NCI-H460 (cell line): ENCODE results near the gene PREPL. TPM values are rescaled to one million over a fixed set of nuclear protein-coding genes. Genes with fewer than 3 reads are reported as not detected.
"Not testable (repeated sequence)": the region's sequence is repeated elsewhere in the genome, so short reads cannot be mapped to it uniquely, and the experiment has no call there.

Experiments
- DNase-seq: peaks from one replicate; pipeline ENCODE4 v3.0.0-alpha.2; 2016; ENCODE audit warnings: low read depth; ENCODE audit errors: extremely low read depth
- total RNA-seq: library from RNA; depleted of rRNA; stranded (reverse); fragments of >200 nt; shearing (Covaris generic); gene quantifications from 2 replicates; pipeline ENCODE4 v1.2.3, GENCODE V29; 2014

Gene PREPL
- total RNA-seq, 1 experiment from 2014 or later = 94.0 TPM

DNA sequence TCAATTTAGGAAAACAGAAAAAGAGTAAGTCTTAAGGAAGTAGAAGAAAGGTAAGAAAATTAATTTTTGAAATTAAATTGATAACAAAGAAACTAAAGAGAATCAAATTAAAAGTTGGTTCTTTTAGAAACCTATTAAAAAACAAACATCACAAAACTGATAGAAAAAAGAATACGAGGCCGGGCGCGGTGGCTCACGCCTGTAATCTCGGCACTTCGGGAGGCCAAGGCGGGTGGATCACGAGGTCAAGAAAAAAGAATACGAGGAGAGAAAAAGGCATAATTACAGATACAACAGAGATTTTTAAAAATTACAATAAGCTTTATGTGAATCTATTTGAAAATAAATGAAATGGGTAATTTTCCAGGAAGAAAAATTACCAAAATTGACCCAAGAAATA is 11.8 kb downstream of the PREPL start:
- no peak for DNase-seq

DNA sequence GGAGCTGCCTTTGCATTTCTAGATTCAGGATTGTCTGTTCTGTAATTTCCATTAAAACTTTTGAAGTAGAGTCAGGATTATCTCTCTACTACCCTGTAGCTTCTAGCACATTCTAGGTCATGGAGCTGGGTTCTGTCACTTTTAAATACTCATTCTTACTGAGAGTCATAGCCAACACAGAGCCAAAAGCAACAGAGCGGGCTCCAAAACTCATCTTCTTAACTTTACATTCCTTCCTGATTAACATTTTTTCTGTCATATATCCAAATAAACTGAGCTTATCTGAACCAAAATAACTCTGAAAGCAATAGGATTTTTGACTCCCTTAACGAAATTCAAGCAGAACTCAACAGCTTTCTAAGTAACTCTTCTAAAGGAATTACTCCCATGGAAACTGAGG is 12.9 kb downstream of the PREPL start:
- no peak for DNase-seq

DNA sequence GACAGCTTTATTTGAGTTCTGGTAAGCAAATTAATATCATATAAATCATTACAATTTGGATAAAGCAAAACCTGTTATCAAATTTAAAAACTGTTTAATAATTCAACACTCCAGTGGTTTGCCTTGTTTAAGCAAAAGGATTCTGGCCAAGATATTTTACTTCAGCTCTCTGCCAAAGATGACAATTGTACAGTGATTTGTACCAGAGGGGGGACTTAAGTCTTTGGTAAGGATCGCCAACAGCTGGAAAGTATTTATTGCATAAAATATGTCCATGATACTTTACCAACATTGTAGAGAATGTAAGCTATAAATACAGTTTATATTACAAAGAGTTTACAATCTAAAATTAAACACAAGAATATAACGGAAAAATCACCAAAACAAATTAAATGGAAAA is 13.8 kb downstream of the PREPL start:
- no peak for DNase-seq

DNA sequence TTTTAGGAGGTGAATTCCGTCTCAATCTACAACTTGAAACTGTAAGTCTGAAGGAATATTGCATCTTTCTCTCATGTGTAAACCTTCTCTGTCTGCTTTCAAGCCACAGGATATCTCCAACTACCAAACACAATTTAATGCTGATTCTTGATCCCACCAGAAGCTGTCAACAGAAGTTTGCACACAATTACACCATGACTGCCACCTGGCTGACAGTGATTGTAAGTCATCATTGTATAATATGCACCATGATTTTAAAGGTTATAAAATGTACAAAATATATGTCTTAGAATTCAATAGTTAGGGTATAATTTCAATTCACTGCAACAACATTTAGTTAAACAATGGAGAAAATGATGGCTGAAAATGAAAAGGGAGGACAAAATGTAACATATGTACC is 18.4 kb downstream of the PREPL start:
- DNase-seq = peak; percentile 16

DNA sequence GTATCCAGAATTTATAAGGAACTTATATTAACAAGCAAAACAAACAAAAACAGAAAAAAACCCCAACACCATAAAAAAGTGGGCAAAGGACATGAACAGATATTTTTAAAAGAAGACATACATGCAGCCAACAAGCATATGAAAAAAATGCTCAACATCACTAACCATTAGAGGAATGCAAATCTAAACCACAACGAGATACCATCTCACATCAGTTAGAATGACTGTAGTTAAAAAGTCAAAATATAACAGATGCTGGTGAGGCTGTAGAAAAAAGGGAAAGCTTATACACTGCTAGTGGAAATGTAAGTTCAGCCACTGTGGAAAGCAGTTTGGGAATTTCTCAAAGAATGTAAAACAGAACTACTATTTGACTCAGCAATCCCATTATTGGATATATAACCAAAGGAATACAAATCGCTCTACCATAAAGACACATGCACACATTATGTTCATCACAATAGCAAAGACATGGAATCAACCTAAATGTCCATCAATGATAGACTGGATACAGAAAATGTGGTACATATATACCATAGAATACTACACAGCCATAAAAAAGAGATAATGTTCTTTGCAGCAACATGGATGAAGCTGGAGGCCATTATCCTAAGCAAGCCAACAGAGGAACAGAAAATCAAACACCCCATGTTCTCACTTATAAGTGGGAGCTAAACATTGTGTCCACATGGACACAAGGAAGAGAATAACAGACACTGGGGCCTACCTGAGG is 25.3 kb downstream of the PREPL start:
- DNase-seq = no peak

DNA sequence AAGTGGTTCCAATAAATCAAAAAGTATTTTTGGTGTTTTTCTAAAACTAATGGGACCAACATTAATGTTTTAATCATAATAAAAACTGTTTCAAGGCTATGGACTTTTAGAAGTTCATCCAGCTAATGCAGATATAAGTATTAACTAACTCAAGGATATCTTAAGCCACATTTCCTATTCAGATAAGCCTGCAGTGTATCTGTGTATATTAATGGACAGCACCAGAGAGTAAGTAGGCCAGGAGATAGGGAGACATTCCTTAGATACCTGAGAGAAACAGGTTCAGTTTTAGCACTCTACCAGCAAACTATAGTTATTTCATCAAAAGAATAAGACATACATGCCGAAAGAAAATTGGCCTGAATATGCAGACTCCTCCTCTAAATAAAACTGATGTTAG is 27.3 kb downstream of the PREPL start:
- DNase-seq = no peak

DNA sequence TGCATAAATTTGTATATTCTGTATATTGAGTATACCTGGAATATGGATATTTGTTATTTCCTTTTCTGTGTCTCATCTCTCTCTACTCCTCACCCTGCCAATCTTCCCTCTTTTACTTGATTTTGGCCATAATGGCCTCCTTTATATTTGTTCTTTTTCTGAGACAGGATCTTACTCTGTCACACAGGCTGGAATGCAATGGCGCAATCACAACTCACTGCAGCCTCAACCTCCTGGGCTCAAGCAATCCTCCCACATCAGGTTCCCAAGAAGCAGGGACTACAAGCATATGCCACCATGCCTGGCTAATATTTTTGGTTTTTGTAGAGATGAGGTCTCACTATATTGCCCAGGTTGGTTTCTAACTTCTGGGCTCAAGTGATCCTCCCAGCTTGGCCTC is 30.5 kb downstream of the PREPL start:
- no peak for DNase-seq

DNA sequence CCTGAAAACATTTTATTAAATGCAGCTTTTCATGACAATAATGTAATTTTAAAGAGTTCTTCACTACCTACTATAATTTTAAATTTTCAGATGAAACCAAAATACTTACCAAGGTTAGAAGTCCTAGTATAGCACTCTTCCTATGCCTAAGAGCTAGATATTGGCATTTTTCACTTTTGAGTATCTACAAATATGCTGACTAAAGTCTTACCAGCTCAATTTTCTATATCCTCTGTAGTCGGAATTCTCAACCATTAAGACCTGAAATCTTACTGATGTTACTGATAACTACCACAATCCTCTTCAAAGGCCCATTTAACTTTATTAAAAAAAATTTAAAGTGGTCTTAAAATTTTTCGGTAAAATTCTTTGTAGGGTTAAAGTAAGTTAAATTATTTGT is 32.0 kb downstream of the PREPL start:
- no peak for DNase-seq

DNA sequence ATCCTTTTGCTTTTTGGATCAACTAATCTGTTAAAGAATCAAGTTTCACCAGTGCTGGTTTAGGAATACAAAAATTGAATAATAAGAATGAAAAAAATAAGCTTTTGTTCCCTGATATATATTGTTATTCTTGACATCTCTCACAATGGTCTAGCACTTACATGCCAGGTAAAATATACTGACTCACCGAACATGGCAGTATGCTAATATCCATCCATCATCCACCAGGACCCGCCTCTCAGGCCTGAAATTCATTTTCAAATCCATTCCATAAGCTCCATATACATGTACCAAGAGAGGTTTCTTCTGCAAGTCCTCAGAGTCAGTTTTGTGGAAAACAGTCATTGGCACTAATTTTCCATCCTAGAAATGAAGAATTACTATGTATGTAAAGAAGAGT is 32.5 kb downstream of the PREPL start:
- DNase-seq = no peak

DNA sequence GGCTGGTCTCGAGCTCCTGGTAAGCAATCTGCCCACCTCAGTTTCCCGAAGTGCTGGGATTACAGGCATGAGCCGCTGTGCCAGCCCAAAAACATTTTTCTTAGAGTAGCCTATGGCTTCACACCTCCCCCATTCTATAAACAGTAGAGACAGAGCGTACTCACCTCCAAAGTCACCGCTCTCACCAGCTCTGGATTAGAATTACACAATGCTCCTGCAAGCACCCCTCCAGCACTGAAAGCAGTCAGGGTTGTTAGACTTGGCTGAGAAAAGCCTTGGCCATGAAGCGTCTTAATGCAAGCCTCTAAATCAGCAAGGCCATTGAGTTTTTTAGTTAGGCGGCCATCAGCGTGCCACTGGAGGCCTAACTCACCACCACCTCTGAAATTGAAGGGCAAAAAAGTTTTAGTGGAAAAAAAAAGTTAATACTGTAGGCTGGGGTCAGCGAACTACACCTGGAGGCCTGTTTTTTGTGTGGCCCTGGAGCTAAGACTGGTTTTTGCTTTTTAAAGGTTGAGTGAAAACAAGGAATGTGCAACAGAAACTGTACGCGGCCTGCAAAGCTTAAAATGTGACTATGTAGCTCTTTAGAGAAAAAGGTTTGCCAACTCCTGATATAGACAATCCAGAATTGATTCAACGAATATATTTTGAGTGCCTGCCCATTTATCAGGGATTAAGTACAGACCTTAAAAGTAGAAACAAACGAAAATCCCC is 34.6 kb downstream of the PREPL start:
- no peak for DNase-seq

DNA sequence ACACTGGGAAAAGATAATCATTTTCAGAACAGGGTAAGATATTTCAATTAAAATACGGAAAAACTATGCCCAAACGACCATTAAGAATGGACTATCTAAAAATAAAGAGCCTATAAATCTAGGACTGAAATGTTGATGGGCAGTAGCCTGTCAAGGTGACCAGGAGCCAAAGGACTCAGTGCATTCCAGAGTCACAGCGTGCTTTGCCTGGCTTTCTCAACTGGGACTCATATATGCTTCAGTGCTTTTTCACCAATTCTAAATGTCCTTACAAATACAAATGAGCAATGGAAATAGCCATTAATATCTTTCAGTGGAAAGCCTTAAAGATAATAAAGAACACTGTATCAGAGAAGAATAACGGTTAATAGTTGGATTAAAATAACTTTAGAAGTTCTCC is 35.4 kb downstream of the PREPL start:
- DNase-seq = no peak

DNA sequence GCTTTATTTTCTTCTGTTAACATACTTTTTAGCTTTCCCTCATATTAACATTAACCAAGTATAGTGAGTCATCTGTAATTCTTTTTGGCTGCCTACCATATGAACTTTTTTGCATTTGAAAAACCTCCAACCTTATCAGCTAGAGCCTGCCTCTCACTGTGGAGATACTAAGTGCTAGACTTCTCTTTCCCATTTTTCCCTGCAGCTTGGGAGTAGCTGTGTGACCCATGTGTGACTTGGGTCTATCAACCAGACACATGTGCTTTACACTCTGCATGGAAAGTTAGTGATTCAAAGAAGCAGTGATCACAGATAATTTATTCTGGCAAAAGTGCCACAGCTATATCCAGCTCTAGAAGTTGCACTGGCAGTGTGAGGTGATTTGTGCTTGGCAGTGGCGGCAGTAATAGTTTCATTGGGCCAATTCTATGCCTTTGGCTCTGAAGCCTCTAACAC is 36.3 kb downstream of the PREPL start:
- DNase-seq = no peak

DNA sequence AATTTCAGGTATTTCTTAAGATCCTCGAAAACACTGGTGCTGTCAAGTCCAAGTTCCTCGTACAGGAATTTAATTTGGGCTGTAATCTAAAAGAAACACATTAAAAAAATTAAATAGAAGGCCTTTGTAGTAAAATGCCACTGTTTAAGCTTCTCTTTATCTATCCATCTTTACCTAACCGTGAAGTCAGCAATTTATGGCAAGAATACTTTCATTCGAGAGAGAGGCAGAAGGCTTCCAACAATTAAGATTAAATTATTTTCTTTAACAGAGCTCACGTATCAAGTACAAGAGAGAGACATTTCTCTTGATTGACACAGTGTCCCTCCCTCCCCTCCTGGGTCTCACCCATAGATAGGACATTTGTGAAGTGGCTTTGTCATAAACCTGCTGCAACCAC is 39.9 kb downstream of the PREPL start:
- DNase-seq = no peak

DNA sequence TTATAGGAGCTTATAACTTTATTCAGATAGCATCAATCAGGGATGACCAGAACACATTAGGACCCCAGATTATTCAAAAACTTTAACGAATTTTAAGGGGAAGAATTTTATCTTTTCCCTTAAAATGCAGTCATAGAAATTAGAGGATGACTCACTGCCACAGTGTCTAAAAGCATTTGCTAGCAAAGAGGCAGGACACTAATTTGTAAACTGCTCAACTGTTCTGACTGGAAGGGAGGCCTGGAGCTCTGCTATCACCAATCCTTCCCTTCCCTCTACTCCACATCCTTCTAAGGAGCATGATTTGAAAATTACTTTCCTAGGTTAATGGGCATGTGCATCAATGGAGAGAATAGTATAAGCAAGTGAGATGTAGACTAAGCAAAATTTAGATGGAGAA is 40.5 kb downstream of the PREPL start:
- DNase-seq = no peak

DNA sequence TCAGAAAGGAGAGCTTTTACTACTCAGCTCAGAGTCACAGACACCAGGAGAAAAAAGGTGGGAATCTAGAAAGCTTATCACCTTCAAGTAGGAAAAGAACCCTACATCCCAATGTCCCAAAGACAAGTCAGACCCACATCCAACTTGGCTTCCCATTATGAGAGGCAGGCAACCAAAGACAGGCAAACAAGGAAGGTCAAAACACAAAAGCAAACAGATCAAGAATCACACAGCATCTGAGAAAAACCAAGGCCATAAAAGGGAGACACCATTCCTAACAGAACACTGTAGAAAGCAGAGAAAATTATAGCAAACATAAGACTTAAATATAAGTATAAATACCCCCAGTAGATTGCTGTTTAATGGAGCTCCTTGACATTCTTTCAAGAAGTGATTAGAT is 45.3 kb downstream of the PREPL start:
- no peak for DNase-seq

DNA sequence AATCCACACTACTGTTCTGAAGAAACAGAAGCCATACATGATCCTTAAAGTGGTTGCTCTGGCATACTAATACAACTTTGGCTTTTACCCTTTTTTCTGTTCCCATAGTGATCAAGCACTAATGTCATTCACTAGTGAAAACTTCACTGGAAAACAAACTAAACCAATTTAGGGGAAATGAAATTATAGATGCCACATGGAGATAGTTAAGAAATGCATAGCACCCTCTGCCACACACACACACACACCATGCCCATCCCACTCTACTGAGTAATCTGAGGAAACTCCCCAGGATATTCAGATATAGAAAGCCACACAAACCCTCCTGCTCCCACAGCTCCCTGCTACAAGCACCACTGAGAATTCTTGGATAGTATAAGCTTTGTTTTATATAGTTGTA is 46.9 kb downstream of the PREPL start:
- no peak for DNase-seq

DNA sequence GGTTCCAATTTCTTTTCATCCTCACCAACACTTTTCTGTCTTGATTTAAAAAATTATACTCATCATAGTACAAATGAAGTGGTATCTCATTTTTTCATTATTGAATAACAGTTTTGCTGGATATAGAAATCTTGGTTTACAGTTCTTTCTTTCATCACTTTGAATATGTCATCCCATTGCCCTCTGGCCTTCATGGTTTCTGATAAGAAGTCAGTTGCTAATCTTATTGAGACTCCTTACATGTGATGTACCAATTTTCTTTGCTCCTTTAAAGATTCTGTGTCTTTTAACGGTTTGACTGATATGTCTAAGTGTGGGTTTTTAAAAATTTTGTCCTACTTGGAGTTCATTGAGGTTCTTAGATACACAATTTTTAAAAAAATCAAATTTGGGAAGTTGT is 51.0 kb downstream of the PREPL start:
- no peak for DNase-seq

DNA sequence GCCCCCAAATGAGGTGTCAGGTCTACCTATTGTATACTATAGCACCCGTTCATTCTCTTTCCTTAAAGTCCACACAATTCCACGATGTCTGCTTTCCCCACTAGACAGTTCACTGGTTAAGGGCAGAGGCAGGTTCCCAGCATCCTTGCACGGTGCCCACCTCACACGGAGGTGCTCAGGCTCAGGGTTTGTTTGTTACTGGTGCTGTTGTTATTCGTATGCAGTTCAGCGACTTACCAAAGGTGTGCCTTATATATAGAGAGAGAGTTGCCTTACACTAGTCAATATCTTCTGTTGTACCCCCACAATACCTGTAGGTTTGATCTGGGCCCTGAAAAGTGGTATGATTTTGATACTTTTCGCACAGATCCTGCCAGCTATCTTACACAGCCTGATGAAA is 55.4 kb downstream of the PREPL start:
- DNase-seq = no peak

DNA sequence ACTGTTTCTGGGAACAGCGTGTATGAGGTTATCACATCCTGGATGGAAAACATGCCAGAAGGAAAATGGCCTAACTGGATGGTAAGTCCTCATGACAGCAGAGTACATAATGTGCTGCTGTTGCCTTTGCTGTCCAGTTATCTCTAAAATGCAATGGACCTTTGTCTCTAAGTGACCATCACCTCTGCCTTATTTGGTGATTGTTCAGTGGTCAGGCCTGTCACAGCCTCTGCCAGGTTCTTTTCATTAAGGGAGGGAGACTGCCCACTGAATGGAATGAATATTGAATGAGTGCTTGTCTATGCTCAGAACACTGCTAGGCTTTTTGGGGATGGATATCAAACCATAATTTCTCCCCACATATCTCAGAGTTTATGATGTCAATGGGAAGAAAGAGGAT is 57.0 kb downstream of the PREPL start:
- DNase-seq = no peak

DNA sequence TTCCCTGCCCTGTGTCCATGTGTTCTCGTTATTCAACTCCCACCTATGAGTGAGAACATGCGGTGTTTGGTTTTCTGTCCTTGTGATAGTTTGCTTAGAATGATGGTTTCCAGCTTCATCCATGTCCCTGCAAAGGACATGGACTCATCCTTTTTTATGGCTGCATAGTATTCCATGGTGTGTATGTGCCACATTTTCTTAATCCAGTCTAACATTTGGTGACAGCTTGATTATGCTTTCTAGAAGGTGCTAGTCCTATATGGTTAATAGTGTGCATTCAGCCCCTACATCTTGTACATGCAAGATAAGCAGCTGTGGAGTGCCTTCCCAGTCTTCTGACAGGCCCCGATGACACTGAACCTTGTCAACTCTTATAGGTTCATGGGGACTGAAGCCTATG is 57.5 kb downstream of the PREPL start:
- DNase-seq = not testable (repeated sequence)

DNA sequence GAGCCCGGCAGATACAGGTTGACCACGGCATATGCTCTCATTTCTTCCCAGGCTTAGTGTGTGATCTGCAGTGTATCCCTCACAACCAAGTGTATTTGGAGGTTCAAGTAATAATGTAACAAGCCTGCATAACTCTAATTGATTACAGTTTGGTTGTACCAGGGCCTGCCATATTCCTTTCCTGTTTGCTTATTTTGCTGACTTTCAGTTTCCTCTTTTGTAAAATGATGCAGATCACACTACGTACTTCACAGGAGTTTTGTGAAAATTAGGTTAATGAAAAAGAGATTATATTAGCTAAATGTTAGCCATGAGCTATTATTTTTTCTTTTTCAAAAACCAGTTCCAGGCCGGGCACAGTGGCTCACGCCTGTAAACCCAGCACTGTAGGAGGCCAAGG is 60.2 kb downstream of the PREPL start:
- DNase-seq = no peak

DNA sequence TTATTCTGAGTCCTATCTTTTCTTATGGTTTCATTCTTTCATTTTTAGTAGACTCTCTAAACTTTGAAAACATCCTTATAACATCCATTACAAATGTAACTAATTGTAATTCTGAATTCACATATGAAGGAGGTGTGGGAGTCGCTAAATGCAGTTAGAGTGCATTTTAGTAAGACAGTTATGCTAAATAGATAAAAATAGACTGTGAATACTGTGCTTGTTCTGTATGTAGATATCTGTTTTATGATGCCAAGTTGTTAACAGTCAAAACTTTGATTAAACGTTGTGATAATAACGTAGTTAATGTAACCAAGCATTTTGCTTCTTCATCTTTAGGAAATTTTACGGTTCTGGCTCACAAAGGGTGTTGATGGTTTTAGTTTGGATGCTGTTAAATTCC is 61.7 kb downstream of the PREPL start:
- DNase-seq = no peak

DNA sequence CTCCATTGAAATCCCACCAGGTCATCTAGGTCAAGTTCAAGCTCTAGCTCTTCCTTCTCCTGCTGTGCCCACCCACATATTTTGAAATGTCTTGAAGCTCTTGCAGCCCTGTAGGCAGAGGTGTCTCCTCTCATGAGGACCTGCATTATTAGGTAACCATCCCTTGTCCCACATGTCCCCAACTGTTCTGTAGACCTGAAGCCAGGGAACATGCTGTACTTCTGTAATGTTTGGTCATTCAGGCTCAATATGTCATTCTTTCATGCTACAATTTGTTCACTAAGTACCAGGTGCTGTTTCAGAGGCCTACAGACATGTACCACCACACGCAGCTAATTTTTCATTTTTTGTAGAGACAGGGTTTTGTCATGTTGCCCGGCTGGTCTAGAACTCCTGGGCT is 63.9 kb downstream of the PREPL start:
- DNase-seq = no peak
